Eye (tissue), 1 donor: Measurements from ENCODE around the gene LGSN.
"Not testable (repeated sequence)": the region's sequence is repeated elsewhere in the genome, so short reads cannot be mapped to it uniquely, and the experiment has no call there.

ENCODE experiments used
- DNase-seq: peaks from one replicate; pipeline ENCODE4 v3.0.0-alpha.2; 2015

LGSN gene

GRCh38 chr6:63303476-63303875 lies 16.3 kb downstream of the LGSN start:
- DNase-seq: no peak

- DNase-seq: no peak
Observed at GRCh38 chr6:63299667-63300066, 20.1 kb downstream of the LGSN start.

GRCh38 chr6:63295553-63296194 lies 24.1 kb downstream of the LGSN start:
- peak; percentile 11 for DNase-seq

- DNase-seq: no peak
Observed at GRCh38 chr6:63290492-63291058, 29.2 kb downstream of the LGSN start.

GRCh38 chr6:63289269-63289872 lies 30.4 kb downstream of the LGSN start:
- DNase-seq: no peak

GRCh38 chr6:63280639-63281180 lies 39.1 kb downstream of the LGSN start:
- DNase-seq: no peak

- DNase-seq: no peak
Observed at GRCh38 chr6:63278916-63279315, 40.9 kb downstream of the LGSN start.

- DNase-seq: no peak
Observed at GRCh38 chr6:63275953-63276352, 43.8 kb downstream of the LGSN start.

- DNase-seq: not testable (repeated sequence)
Observed at GRCh38 chr6:63274795-63275430, 44.9 kb downstream of the LGSN start.

- peak; percentile 71 for DNase-seq
Observed at GRCh38 chr6:63272397-63272796, 47.4 kb downstream of the LGSN start.

- DNase-seq: no peak
Observed at GRCh38 chr6:63269470-63269869, 50.3 kb downstream of the LGSN start.

- no peak for DNase-seq
Observed at GRCh38 chr6:63268574-63268973, 51.2 kb downstream of the LGSN start.

- no peak for DNase-seq
Observed at GRCh38 chr6:63267828-63268227, 52.0 kb downstream of the LGSN start.

GRCh38 chr6:63267046-63267445 lies 52.7 kb downstream of the LGSN start:
- no peak for DNase-seq

- DNase-seq: peak; percentile 1
Observed at GRCh38 chr6:63263444-63263843, 56.3 kb downstream of the LGSN start.

- no peak for DNase-seq
Observed at GRCh38 chr6:63261820-63262219, 58.0 kb downstream of the LGSN start.

GRCh38 chr6:63259153-63259552 lies 60.6 kb downstream of the LGSN start:
- DNase-seq: no peak

- no peak for DNase-seq
Observed at GRCh38 chr6:63249875-63250482, 69.8 kb downstream of the LGSN start.

- DNase-seq: no peak
Observed at GRCh38 chr6:63246581-63246980, 73.2 kb downstream of the LGSN start.

- DNase-seq: no peak
Observed at GRCh38 chr6:63245909-63246308, 73.9 kb downstream of the LGSN start.

GRCh38 chr6:63245420-63245819 lies 74.4 kb downstream of the LGSN start:
- DNase-seq: no peak

- DNase-seq: no peak
Observed at GRCh38 chr6:63236398-63236817, 83.4 kb downstream of the LGSN start.

GRCh38 chr6:63230511-63230910 lies 89.3 kb downstream of the LGSN start:
- not testable (repeated sequence) for DNase-seq
